ENCODE results near the gene EPN1.

Gene EPN1

GRCh38 chr19:55640577-55641425, 34.2 kb upstream of the EPN1 start, which contains the start of gene ZNF580:
TSS of gene ZNF580 (plus strand) at chr19:55641002. CDS start at chr19:55642509, 1,507 bp downstream.
- Histone ChIP-seq H3K27me3 (ENCODE audit: control insufficient read depth, low read length) (no peaks in the 10 kb centered on the region), H3K79me2 (ENCODE audit: control insufficient read depth, low read length) (peaks cover 83% of the 10 kb centered on the region), H3K4me2 (ENCODE audit: low read length) (peak within 1 kb of the TSS; percentile 87), H3K9me3 (ENCODE audit: control insufficient read depth, insufficient read depth, low read length) (no peaks in the 10 kb centered on the region), H3K4me1 (ENCODE audit: control insufficient read depth, low read length) (peaks cover 61% of the 10 kb centered on the region), H3K27ac (ENCODE audit: low read depth, low read length) (peak within 1 kb of the TSS; percentile 99), H3K36me3 (ENCODE audit: control insufficient read depth, low read length) (peaks cover 49% of the 10 kb centered on the region), H3K9me2 (replicated peaks; ENCODE audit: control insufficient read depth, low read length) (no peaks in the 10 kb centered on the region), H3F3A (ENCODE audit: control insufficient read depth, insufficient read depth) (peaks cover 32% of the 10 kb centered on the region), H3K4me3 (ENCODE audit: low read length) (peak within 1 kb of the TSS; percentile 95), H4K20me1 (ENCODE audit: control insufficient read depth, insufficient read depth, low read depth, low read length) (no peaks in the 10 kb centered on the region; the same call in 1 of the 2 replicates)
- TF ChIP-seq EZH2phosphoT487 (IDR thresholded peaks at IDR 0.05; ENCODE audit: borderline replicate concordance, low read length): no peak
- no peak for TF ChIP-seq CTCF (IDR thresholded peaks at IDR 0.05; ENCODE audit: low read depth, low read length, poor library complexity, severe bottlenecking)

GRCh38 chr19:55641426-55642152, 33.4 kb upstream of the EPN1 start:
- H4K20me1 ChIP-seq (ENCODE audit: control insufficient read depth, insufficient read depth, low read depth, low read length): no peaks in the 10 kb centered on the region
- peak overlapping the region; percentile 95 for H3K4me3 ChIP-seq (ENCODE audit: low read length)
- peaks cover 34% of the 10 kb centered on the region for H3F3A ChIP-seq (ENCODE audit: control insufficient read depth, insufficient read depth)
- H3K4me1 ChIP-seq (ENCODE audit: control insufficient read depth, low read length): peaks cover 61% of the 10 kb centered on the region
- H3K36me3 ChIP-seq (ENCODE audit: control insufficient read depth, low read length): peaks cover 49% of the 10 kb centered on the region
- H3K4me2 ChIP-seq (ENCODE audit: low read length): peak overlapping the region; percentile 87
- no peaks in the 10 kb centered on the region for H3K27me3 ChIP-seq (ENCODE audit: control insufficient read depth, low read length)
- H3K27ac ChIP-seq (ENCODE audit: low read depth, low read length): peak overlapping the region; percentile 99
- no peaks in the 10 kb centered on the region for H3K9me3 ChIP-seq (ENCODE audit: control insufficient read depth, insufficient read depth, low read length)
- TF ChIP-seq EZH2phosphoT487 (IDR thresholded peaks at IDR 0.05; ENCODE audit: borderline replicate concordance, low read length): no peak
- TF ChIP-seq CTCF (IDR thresholded peaks at IDR 0.05; ENCODE audit: low read depth, low read length, poor library complexity, severe bottlenecking): no peak
- no peaks in the 10 kb centered on the region for H3K9me2 ChIP-seq (replicated peaks; ENCODE audit: control insufficient read depth, low read length)
- peaks cover 82% of the 10 kb centered on the region for H3K79me2 ChIP-seq (ENCODE audit: control insufficient read depth, low read length)

- Histone ChIP-seq H3K36me3 (ENCODE audit: control insufficient read depth, low read length) (peaks cover 55% of the 10 kb centered on the region), H3K9me3 (ENCODE audit: control insufficient read depth, insufficient read depth, low read length) (no peaks in the 10 kb centered on the region), H3K4me3 (ENCODE audit: low read length) (peak overlapping the region; percentile 95), H3K9me2 (replicated peaks; ENCODE audit: control insufficient read depth, low read length) (no peaks in the 10 kb centered on the region), H3K27me3 (ENCODE audit: control insufficient read depth, low read length) (no peaks in the 10 kb centered on the region), H3K4me2 (ENCODE audit: low read length) (peak overlapping the region; percentile 87), H4K20me1 (ENCODE audit: control insufficient read depth, insufficient read depth, low read depth, low read length) (no peaks in the 10 kb centered on the region), H3K4me1 (ENCODE audit: control insufficient read depth, low read length) (peaks cover 64% of the 10 kb centered on the region), H3K79me2 (ENCODE audit: control insufficient read depth, low read length) (peaks cover 80% of the 10 kb centered on the region), H3F3A (ENCODE audit: control insufficient read depth, insufficient read depth) (peaks cover 42% of the 10 kb centered on the region), H3K27ac (ENCODE audit: low read depth, low read length) (peak overlapping the region; percentile 99)
- no peak for TF ChIP-seq CTCF (IDR thresholded peaks at IDR 0.05; ENCODE audit: low read depth, low read length, poor library complexity, severe bottlenecking)
- no peak for TF ChIP-seq EZH2phosphoT487 (IDR thresholded peaks at IDR 0.05; ENCODE audit: borderline replicate concordance, low read length)
These were observed 32.6 kb upstream of the EPN1 start for GRCh38 chr19:55642153-55643002.

All from DOHH2 (cell line).